OCI-LY1 (cell line): ENCODE results near the gene DYNLRB1.

Experiments
- H2AFZ ChIP-seq: fragments of 200-600 bp; sonication (generic), shearing (Covaris generic); 2 replicates; pipeline ENCODE4 v1.6.0; 2014; ENCODE audit warnings: antibody characterized with exemption, mild to moderate bottlenecking, low read length
- H3F3A ChIP-seq: fragments of 200-600 bp; sonication (generic), shearing (Covaris generic); 2 replicates; pipeline ENCODE4 v1.6.0; 2014; ENCODE audit warnings: mild to moderate bottlenecking, antibody characterized with exemption, low read length, moderate library complexity; ENCODE audit not compliant: insufficient read depth
- H3K27ac ChIP-seq: fragments of 200-600 bp; sonication (generic); 2 replicates; pipeline ENCODE4 v1.5.1; 2014; ENCODE audit warnings: low read length, mixed run types, mild to moderate bottlenecking, low read depth; ENCODE audit not compliant: poor library complexity, severe bottlenecking
- H3K27me3 ChIP-seq: fragments of 200-600 bp; sonication (generic); 2 replicates; pipeline ENCODE4 v1.6.0; 2014; ENCODE audit warnings: antibody characterized with exemption, mild to moderate bottlenecking, low read length, moderate library complexity; ENCODE audit not compliant: insufficient read depth
- H3K36me3 ChIP-seq: fragments of 200-600 bp; sonication (generic); 2 replicates; pipeline ENCODE4 v1.6.1; 2014; ENCODE audit warnings: mild to moderate bottlenecking, antibody characterized with exemption, low read length, moderate library complexity, mixed read lengths; ENCODE audit not compliant: insufficient read depth
- H3K4me1 ChIP-seq: fragments of 200-600 bp; sonication (generic); 2 replicates; pipeline ENCODE4 v1.5.1; 2014; ENCODE audit warnings: mild to moderate bottlenecking, low read length, moderate library complexity; ENCODE audit not compliant: insufficient read depth, severe bottlenecking
- H3K4me2 ChIP-seq: fragments of 200-600 bp; sonication (generic), shearing (Covaris generic); 2 replicates; pipeline ENCODE4 v1.6.1; 2014; ENCODE audit warnings: low read length
- H3K4me3 ChIP-seq: fragments of 200-600 bp; sonication (generic); 2 replicates; pipeline ENCODE4 v1.5.1; 2014; ENCODE audit warnings: low read length, low read depth, mild to moderate bottlenecking, mixed read lengths; ENCODE audit not compliant: poor library complexity, severe bottlenecking
- H3K79me2 ChIP-seq: fragments of 200-600 bp; shearing (Covaris generic); 2 replicates; pipeline ENCODE4 v1.6.1; 2016; ENCODE audit warnings: mixed run types, low read length, mixed read lengths; ENCODE audit not compliant: insufficient read depth
- H3K9ac ChIP-seq: fragments of 200-600 bp; sonication (generic), shearing (Covaris generic); 2 replicates; pipeline ENCODE4 v1.6.1; 2014; ENCODE audit warnings: mild to moderate bottlenecking, low read length, mixed read lengths
- H3K9me2 ChIP-seq: fragments of 200-600 bp; sonication (generic), shearing (Covaris generic); 2 replicates; pipeline ENCODE4 v1.6.1; 2014; ENCODE audit warnings: low read depth, mild to moderate bottlenecking, low read length, mixed read lengths
- H3K9me3 ChIP-seq: fragments of 200-600 bp; shearing (Covaris generic); 2 replicates; pipeline ENCODE4 v1.6.1; 2014; ENCODE audit warnings: low read length, mixed read lengths
- H4K20me1 ChIP-seq: fragments of 200-600 bp; sonication (generic), shearing (Covaris generic); 2 replicates; pipeline ENCODE4 v1.6.0; 2016; ENCODE audit warnings: mild to moderate bottlenecking, low read length; ENCODE audit not compliant: insufficient read depth
- CTCF ChIP-seq: fragments of 200-600 bp; sonication (generic), shearing (Covaris generic); IDR thresholded peaks from 2 replicates; pipeline ENCODE4 v1.5.1; 2017; ENCODE audit warnings: mild to moderate bottlenecking, antibody characterized with exemption, low read length, moderate library complexity, mixed read lengths
- EZH2 ChIP-seq: fragments of 200-600 bp; sonication (generic), shearing (Covaris generic); IDR thresholded peaks from 2 replicates; pipeline ENCODE4 v1.8.0; 2017; ENCODE audit warnings: borderline replicate concordance, mixed run types, mild to moderate bottlenecking, antibody characterized with exemption, low read length, moderate library complexity, mixed read lengths

Gene DYNLRB1

DNA sequence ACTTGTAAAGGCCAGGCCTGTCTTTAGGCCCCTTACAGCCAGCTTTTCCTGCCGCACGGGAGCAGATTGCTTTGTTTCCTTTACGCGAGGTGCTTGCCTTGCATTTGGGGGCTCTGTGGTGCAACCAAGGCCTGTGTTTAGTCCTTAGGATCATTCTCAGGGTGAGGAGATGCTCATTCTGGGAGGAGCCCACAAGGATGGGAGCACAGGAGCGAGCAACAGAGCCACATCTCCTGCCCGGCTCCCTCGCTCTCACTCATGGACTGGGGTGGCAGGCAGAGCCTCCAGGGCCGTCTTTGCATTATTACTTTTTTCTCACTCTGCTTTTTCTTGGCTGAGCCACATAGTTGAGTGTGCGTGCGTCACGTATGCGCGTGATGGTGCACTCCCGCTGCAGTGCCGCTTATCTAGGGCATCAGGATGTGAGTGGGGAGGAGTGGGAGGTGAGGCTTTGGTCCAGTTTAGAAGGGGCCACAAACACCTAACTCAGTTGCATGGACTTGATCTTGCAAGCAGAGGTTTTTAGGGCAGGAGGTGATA is 19.1 kb downstream of the DYNLRB1 start:
- Histone ChIP-seq H3K4me2 (no peak overlapping the region), H3K27me3 (no peaks in the 10 kb centered on the region), H3K9me3 (no peaks in the 10 kb centered on the region), H3K4me1 (no peaks in the 10 kb centered on the region), H3K79me2 (no peaks in the 10 kb centered on the region), H3K36me3 (peaks cover 45% of the 10 kb centered on the region; the same call in 1 of the 2 replicates), H3K4me3 (no peak overlapping the region), H4K20me1 (no peaks in the 10 kb centered on the region), H3F3A (no peaks in the 10 kb centered on the region), H2AFZ (no peak overlapping the region), H3K27ac (no peak overlapping the region), H3K9me2 (no peaks in the 10 kb centered on the region), H3K9ac (no peak overlapping the region)
- no peak for TF ChIP-seq CTCF
- TF ChIP-seq EZH2, result no peak

- Histone ChIP-seq H3K27ac (no peak overlapping the region), H3K4me2 (no peak overlapping the region), H3K9me2 (no peaks in the 10 kb centered on the region), H3K36me3 (peaks cover 45% of the 10 kb centered on the region), H3K79me2 (no peaks in the 10 kb centered on the region), H3K4me1 (no peaks in the 10 kb centered on the region), H3K27me3 (no peaks in the 10 kb centered on the region), H2AFZ (no peak overlapping the region), H3F3A (no peaks in the 10 kb centered on the region), H3K9ac (no peak overlapping the region), H3K9me3 (no peaks in the 10 kb centered on the region), H4K20me1 (no peaks in the 10 kb centered on the region), H3K4me3 (no peak overlapping the region)
- TF ChIP-seq EZH2 (no peak), CTCF (no peak)
Measured at GRCh38 chr20:34535857-34536256, 19.6 kb downstream of the DYNLRB1 start.

GRCh38 chr20:34536798-34537394 is 20.7 kb downstream of the DYNLRB1 start:
- Histone ChIP-seq H3K9me2 (no peaks in the 10 kb centered on the region), H3K4me1 (no peaks in the 10 kb centered on the region), H3K9ac (no peak overlapping the region), H3K4me3 (no peak overlapping the region), H3F3A (no peaks in the 10 kb centered on the region), H3K36me3 (peaks cover 51% of the 10 kb centered on the region), H3K27me3 (no peaks in the 10 kb centered on the region), H3K4me2 (no peak overlapping the region), H4K20me1 (no peaks in the 10 kb centered on the region), H3K27ac (no peak overlapping the region), H2AFZ (no peak overlapping the region), H3K79me2 (no peaks in the 10 kb centered on the region), H3K9me3 (no peaks in the 10 kb centered on the region)
- TF ChIP-seq CTCF (peak; percentile 97), EZH2 (no peak)
